K562 (cell line): ENCODE data around the gene SPTBN2. TPM values are rescaled to one million over a fixed set of nuclear protein-coding genes. Genes with fewer than 3 reads are reported as not detected.
A peak's percentile ranks its signal among the peaks of the same experiment; 100 is the strongest.

Experiments
- ESRRA ChIP-seq: fragments of 450-650 bp; IDR thresholded peaks from 2 replicates; pipeline ENCODE4 v1.6.1; 2014; ENCODE audit warnings: low read depth, mild to moderate bottlenecking, moderate library complexity, borderline replicate concordance
- FIP1L1 ChIP-seq: fragments of 200-400 bp; formaldehyde crosslinking; IDR thresholded peaks from 2 replicates; pipeline ENCODE4 v1.6.1; 2018; ENCODE audit warnings: mild to moderate bottlenecking, low read depth, low read length; ENCODE audit not compliant: poor library complexity, severe bottlenecking
- GATAD2A ChIP-seq: fragments of 450-650 bp; IDR thresholded peaks from 2 replicates; pipeline ENCODE4 v1.6.1; 2017
- KAT2B ChIP-seq: IDR thresholded peaks from one replicate; pipeline ENCODE4 v1.6.1; 2012; ENCODE audit warnings: low read depth, mild to moderate bottlenecking, control low read depth, inconsistent platforms, low read length, moderate library complexity
- NFE2 ChIP-seq: IDR thresholded peaks from 2 replicates; pipeline ENCODE4 v1.6.1; 2014; ENCODE audit warnings: antibody characterized with exemption, low read depth
- NKRF ChIP-seq: fragments of 450-650 bp; IDR thresholded peaks from 2 replicates; pipeline ENCODE4 v1.6.1; 2016; ENCODE audit warnings: borderline replicate concordance
- NRF1 ChIP-seq, 2 experiments: fragments of 450-650 bp; IDR thresholded peaks in 1 of 2; conservative IDR thresholded peaks in 1 of 2; 2 replicates each; pipeline ENCODE4 v1.6.1; 2014; ENCODE audit warnings: mild to moderate bottlenecking in 2 of 2
- PHF8 ChIP-seq: fragments of 200-600 bp; sonication (generic); IDR thresholded peaks from 2 replicates; pipeline ENCODE4 v1.6.1; 2012; ENCODE audit warnings: mixed run types, mild to moderate bottlenecking, inconsistent platforms, low read length, moderate library complexity, borderline replicate concordance
- SMARCE1 ChIP-seq: fragments of 450-650 bp; IDR thresholded peaks from 2 replicates; pipeline ENCODE4 v1.7.1; 2016; ENCODE audit warnings: mild to moderate bottlenecking
- SUPT5H ChIP-seq: fragments of 450-650 bp; IDR thresholded peaks from 2 replicates; pipeline ENCODE4 v1.6.1; 2016
- TBP ChIP-seq: optimal IDR thresholded peaks from 2 replicates; pipeline ENCODE3; 2011; ENCODE audit warnings: low read depth, low read length, improper control_type of control experiment
- TEAD1 ChIP-seq, 2 experiments: fragments of 450-650 bp in 1 of 2; sonication (generic) in 1 of 2; formaldehyde crosslinking; IDR thresholded peaks; 2 replicates each; pipeline versions ENCODE4 v1.4.0 to v1.8.0; 2020 to 2022; ENCODE audit warnings: mild to moderate bottlenecking in 2 of 2, missing genetic modification reagents in 1 of 2
- THAP12 ChIP-seq: fragments of 250-450 bp; sonication (Bioruptor Pico); IDR thresholded peaks from 2 replicates; pipeline ENCODE4 v1.9.0; 2021; ENCODE audit warnings: mild to moderate bottlenecking, inconsistent platforms
- ZNF239 ChIP-seq: fragments of 250-450 bp; sonication (Bioruptor Pico); IDR thresholded peaks from 2 replicates; pipeline ENCODE4 v1.4.0; 2020; ENCODE audit warnings: mild to moderate bottlenecking
- polyA plus RNA-seq, 8 experiments: library from polyadenylated mRNA; depleted of rRNA in 4 of 8; stranded (reverse) in 5 of 8; unstranded in 3 of 8; fragments of >200 nt; fragmentation: Nextera tagmentation in 2 of 8; fragmentation: Illumina TruSeq in 1 of 8; extraction: Ambion mirVana in 2 of 8; extraction: Trizol in 1 of 8; gene quantifications; 2 replicates each; pipeline versions ENCODE4 v1.2.1 to v1.2.3, GENCODE V29; 2011 to 2014; ENCODE audit warnings: inconsistent platforms in 1 of 8, missing spikeins in 1 of 8
- total RNA-seq, 7 experiments: library from RNA; depleted of rRNA in 6 of 7; stranded (reverse); fragments of >200 nt in 6 of 7; fragmentation: Illumina TruSeq in 2 of 7; extraction: Trizol in 2 of 7; gene quantifications; 2 replicates each; pipeline versions ENCODE4 v1.2.1 to v1.2.3, GENCODE V29; 2011 to 2021; ENCODE audit warnings: low replicate concordance in 1 of 7
- TF ChIP-seq, protein P1 (sequence below), 2 experiments: IDR thresholded peaks; 2 replicates each; pipeline ENCODE4 v1.6.1; 2011; ENCODE audit warnings: borderline replicate concordance in 1 of 2, control low read depth in 1 of 2, low read depth in 1 of 2, low read length in 1 of 2, mild to moderate bottlenecking in 1 of 2, mixed read lengths in 1 of 2, moderate library complexity in 1 of 2; ENCODE audit not compliant: insufficient read depth in 1 of 2, insufficient read length in 1 of 2, poor library complexity in 1 of 2, severe bottlenecking in 1 of 2; ENCODE audit errors: extremely low read depth in 1 of 2
- TF ChIP-seq, protein P2 (sequence below): fragments of 450-650 bp; IDR thresholded peaks from one replicate; pipeline ENCODE4 v1.6.1; 2018; ENCODE audit warnings: mild to moderate bottlenecking, moderate library complexity; ENCODE audit not compliant: partially characterized antibody
- TF ChIP-seq, protein P3 (sequence below): sonication (generic); formaldehyde crosslinking; IDR thresholded peaks from 2 replicates; pipeline ENCODE4 v1.8.0; 2022; ENCODE audit warnings: missing genetic modification reagents, mild to moderate bottlenecking, borderline replicate concordance

The SPTBN2 gene
- total and polyA plus RNA-seq, 9 of the 15 experiments (the other 6 are each of a cell fraction or from before 2014, with no cell fraction given) = 0.38 to 56.5 (median 19.7) TPM

GRCh38 chr11:66728693-66729385, at the start of gene SPTBN2 (continued):
- TF ChIP-seq, protein P1, sequence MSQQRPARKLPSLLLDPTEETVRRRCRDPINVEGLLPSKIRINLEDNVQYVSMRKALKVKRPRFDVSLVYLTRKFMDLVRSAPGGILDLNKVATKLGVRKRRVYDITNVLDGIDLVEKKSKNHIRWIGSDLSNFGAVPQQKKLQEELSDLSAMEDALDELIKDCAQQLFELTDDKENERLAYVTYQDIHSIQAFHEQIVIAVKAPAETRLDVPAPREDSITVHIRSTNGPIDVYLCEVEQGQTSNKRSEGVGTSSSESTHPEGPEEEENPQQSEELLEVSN (IDR thresholded peaks at IDR 0.05; ENCODE audit: borderline replicate concordance in 1 of 2, extremely low read depth in 1 of 2, insufficient read depth in 1 of 2, insufficient read length in 1 of 2, low read depth in 1 of 2, low read length in 1 of 2, poor library complexity in 1 of 2, severe bottlenecking in 1 of 2) = no peak
- TF ChIP-seq ESRRA (0 out of 2 replicates have a peak, but pooled peaks have one; percentile 3), TEAD1 (CRISPR knock-in tag; IDR thresholded peaks at IDR 0.05) (no peak), NKRF (peak; percentile 28; the same call in 1 of the 2 replicates), KAT2B (no peak), SMARCE1 (peak; percentile 70), TBP (peak; percentile 27), NFE2 (peak; percentile 83), FIP1L1 (no peak), THAP12 (CRISPR knock-in tag) (no peak), NRF1 (conservative IDR thresholded peaks at IDR 0.05 in 1 of 2, IDR thresholded peaks at IDR 0.05 in 1 of 2) (no peak), GATAD2A (peak; percentile 55; the same call in 1 of the 2 replicates), SUPT5H (peak; percentile 47; the same call in 1 of the 2 replicates), PHF8 (no peak), ZNF239 (CRISPR knock-in tag) (no peak)
- TF ChIP-seq, protein P2, sequence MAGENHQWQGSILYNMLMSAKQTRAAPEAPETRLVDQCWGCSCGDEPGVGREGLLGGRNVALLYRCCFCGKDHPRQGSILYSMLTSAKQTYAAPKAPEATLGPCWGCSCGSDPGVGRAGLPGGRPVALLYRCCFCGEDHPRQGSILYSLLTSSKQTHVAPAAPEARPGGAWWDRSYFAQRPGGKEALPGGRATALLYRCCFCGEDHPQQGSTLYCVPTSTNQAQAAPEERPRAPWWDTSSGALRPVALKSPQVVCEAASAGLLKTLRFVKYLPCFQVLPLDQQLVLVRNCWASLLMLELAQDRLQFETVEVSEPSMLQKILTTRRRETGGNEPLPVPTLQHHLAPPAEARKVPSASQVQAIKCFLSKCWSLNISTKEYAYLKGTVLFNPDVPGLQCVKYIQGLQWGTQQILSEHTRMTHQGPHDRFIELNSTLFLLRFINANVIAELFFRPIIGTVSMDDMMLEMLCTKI = no peak
- TF ChIP-seq, protein P3, sequence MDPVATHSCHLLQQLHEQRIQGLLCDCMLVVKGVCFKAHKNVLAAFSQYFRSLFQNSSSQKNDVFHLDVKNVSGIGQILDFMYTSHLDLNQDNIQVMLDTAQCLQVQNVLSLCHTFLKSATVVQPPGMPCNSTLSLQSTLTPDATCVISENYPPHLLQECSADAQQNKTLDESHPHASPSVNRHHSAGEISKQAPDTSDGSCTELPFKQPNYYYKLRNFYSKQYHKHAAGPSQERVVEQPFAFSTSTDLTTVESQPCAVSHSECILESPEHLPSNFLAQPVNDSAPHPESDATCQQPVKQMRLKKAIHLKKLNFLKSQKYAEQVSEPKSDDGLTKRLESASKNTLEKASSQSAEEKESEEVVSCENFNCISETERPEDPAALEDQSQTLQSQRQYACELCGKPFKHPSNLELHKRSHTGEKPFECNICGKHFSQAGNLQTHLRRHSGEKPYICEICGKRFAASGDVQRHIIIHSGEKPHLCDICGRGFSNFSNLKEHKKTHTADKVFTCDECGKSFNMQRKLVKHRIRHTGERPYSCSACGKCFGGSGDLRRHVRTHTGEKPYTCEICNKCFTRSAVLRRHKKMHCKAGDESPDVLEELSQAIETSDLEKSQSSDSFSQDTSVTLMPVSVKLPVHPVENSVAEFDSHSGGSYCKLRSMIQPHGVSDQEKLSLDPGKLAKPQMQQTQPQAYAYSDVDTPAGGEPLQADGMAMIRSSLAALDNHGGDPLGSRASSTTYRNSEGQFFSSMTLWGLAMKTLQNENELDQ (CRISPR knock-in tag) = no peak
